Right lobe of liver (tissue), 4 donors: ENCODE results near the gene EHD4.

Experiments
- POLR2A ChIP-seq: fragments of 450-650 bp; IDR thresholded peaks from one replicate; pipeline ENCODE4 v1.6.1; 2017; ENCODE audit warnings: antibody characterized with exemption, mild to moderate bottlenecking
- TF ChIP-seq, protein P1 (sequence below), 4 donors: fragments of 200-600 bp in 3 of 4; fragments of 450-650 bp in 1 of 4; IDR thresholded peaks; one replicate each; pipeline versions ENCODE4 v1.5.1 to v1.8.0; 2016 to 2022; ENCODE audit warnings: antibody characterized with exemption in 4 of 4, mild to moderate bottlenecking in 2 of 4
- donor health status: DM: no; HTN: no; CAD: no.
- donor health status: DM: no; HTN: no; CAD: no.
- donor health status: DM: no; HTN: yes; CAD: no.

- TF ChIP-seq, protein P1, sequence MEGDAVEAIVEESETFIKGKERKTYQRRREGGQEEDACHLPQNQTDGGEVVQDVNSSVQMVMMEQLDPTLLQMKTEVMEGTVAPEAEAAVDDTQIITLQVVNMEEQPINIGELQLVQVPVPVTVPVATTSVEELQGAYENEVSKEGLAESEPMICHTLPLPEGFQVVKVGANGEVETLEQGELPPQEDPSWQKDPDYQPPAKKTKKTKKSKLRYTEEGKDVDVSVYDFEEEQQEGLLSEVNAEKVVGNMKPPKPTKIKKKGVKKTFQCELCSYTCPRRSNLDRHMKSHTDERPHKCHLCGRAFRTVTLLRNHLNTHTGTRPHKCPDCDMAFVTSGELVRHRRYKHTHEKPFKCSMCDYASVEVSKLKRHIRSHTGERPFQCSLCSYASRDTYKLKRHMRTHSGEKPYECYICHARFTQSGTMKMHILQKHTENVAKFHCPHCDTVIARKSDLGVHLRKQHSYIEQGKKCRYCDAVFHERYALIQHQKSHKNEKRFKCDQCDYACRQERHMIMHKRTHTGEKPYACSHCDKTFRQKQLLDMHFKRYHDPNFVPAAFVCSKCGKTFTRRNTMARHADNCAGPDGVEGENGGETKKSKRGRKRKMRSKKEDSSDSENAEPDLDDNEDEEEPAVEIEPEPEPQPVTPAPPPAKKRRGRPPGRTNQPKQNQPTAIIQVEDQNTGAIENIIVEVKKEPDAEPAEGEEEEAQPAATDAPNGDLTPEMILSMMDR (IDR thresholded peaks at IDR 0.05), result no peak
- no peak for TF ChIP-seq POLR2A
These were observed 19.9 kb upstream of the EHD4 start for GRCh38 chr15:41992151-41992802.
